Common myeloid progenitor, CD34-positive (primary cell): ENCODE results near the gene KRT7.

Source experiments
- CTCF ChIA-PET: fragments of 350-600 bp; sonication (Branson Sonifier 250); formaldehyde crosslinking; loops from one replicate; lab custom pipeline; 2021; ENCODE audit warnings: antibody characterized with exemption; lab: Charles Lee
- POLR2A ChIA-PET: fragments of 350-600 bp; sonication (Branson Sonifier 250); formaldehyde crosslinking; loops from one replicate; lab custom pipeline; 2021; ENCODE audit warnings: antibody characterized with exemption; lab: Charles Lee
- DNase-seq, 3 donors: peaks; one replicate each; pipeline versions ENCODE4 v3.0.0 to v3.0.0-alpha.2; 2013
- H3K27ac ChIP-seq, 2 experiments: 1 replicate in 1 of 2; 2 replicates in 1 of 2; pipeline ENCODE4 v1.7.0; 2013; ENCODE audit warnings: inconsistent platforms in 2 of 2, low read length in 2 of 2, mild to moderate bottlenecking in 2 of 2, low read depth in 1 of 2, moderate library complexity in 1 of 2; ENCODE audit not compliant: severe bottlenecking in 2 of 2, insufficient read depth in 1 of 2, poor library complexity in 1 of 2
- H3K27me3 ChIP-seq, 5 experiments: replicated peaks in 2 of 5; 1 replicate in 3 of 5; 2 replicates in 2 of 5; pipeline versions ENCODE4 v1.6.1 to v1.7.0; 2013; ENCODE audit warnings: low read length in 4 of 5, mild to moderate bottlenecking in 2 of 5, moderate library complexity in 2 of 5, inconsistent platforms in 1 of 5; ENCODE audit not compliant: insufficient read depth in 5 of 5, control insufficient read depth in 4 of 5
- H3K36me3 ChIP-seq, 4 experiments: 1 replicate in 2 of 4; 2 replicates in 2 of 4; pipeline versions ENCODE4 v1.6.1 to v1.7.0; 2013; ENCODE audit warnings: low read length in 3 of 4, control low read depth in 1 of 4, mild to moderate bottlenecking in 1 of 4; ENCODE audit not compliant: control insufficient read depth in 4 of 4, insufficient read depth in 4 of 4
- H3K4me1 ChIP-seq, 4 experiments: 1 replicate in 3 of 4; 2 replicates in 1 of 4; pipeline versions ENCODE4 v1.6.1 to v1.7.1; 2013; ENCODE audit warnings: low read length in 3 of 4, mild to moderate bottlenecking in 3 of 4, control low read depth in 1 of 4, inconsistent platforms in 1 of 4, moderate library complexity in 1 of 4; ENCODE audit not compliant: control insufficient read depth in 4 of 4, insufficient read depth in 4 of 4; ENCODE audit errors: control extremely low read depth in 1 of 4
- H3K4me3 ChIP-seq, 7 experiments: 1 replicate in 4 of 7; 2 replicates in 3 of 7; pipeline versions ENCODE4 v1.5.1 to v1.7.0; 2013; ENCODE audit warnings: mild to moderate bottlenecking in 7 of 7, low read length in 6 of 7, moderate library complexity in 6 of 7, inconsistent platforms in 2 of 7, low read depth in 2 of 7, control low read depth in 1 of 7; ENCODE audit not compliant: insufficient read depth in 4 of 7, control insufficient read depth in 1 of 7; ENCODE audit errors: extremely low read depth in 1 of 7
- H3K9me3 ChIP-seq, 5 experiments: 1 replicate in 4 of 5; 2 replicates in 1 of 5; pipeline versions ENCODE4 v1.6.1 to v1.7.1; 2013; ENCODE audit warnings: low read length in 4 of 5, mild to moderate bottlenecking in 2 of 5, inconsistent platforms in 1 of 5, low read depth in 1 of 5, moderate library complexity in 1 of 5; ENCODE audit not compliant: control insufficient read depth in 4 of 5, insufficient read depth in 2 of 5; ENCODE audit errors: control extremely low read depth in 1 of 5
- WGBS: methylation state at CpG from one replicate; pipeline ENCODE4 v1.1.5; 2013; ENCODE audit not compliant: insufficient coverage; 5-methylcytosine and 5-hydroxymethylcytosine counted together

The KRT7 gene

GRCh38 chr12:52247622-52248540, 14.8 kb downstream of the KRT7 start:
- no peak for DNase-seq
- H3K4me1 ChIP-seq = peaks cover 0 to 47% (median 29%) of the 10 kb centered on the region in 4 experiments
- 92% methylated on average over 6 of the region's 10 CpGs for WGBS
- H3K4me3 ChIP-seq = no peak overlapping the region
- H3K27ac ChIP-seq = no peak overlapping the region
- CTCF ChIA-PET = interaction anchor here (0.9 to 5.9 kb wide), 4 partner anchors 13 to 70 kb away, joined by 3 to 49 read pairs (median 4); no protein-coding TSS in a partner anchor
- peaks cover 0 to 31% (median 12%) of the 10 kb centered on the region in 5 experiments for H3K27me3 ChIP-seq
- H3K36me3 ChIP-seq = no peaks in the 10 kb centered on the region
- H3K9me3 ChIP-seq = no peaks in the 10 kb centered on the region
- POLR2A ChIA-PET = no interaction called here

GRCh38 chr12:52248541-52249461, 15.8 kb downstream of the KRT7 start:
- WGBS = 95% methylated on average over 7 of the region's 18 CpGs
- Histone ChIP-seq H3K27me3 (peaks cover 0 to 32% (median 9%) of the 10 kb centered on the region in 5 experiments), H3K4me1 (peaks cover 0 to 38% (median 23%) of the 10 kb centered on the region in 4 experiments), H3K27ac (no peak overlapping the region), H3K9me3 (no peaks in the 10 kb centered on the region), H3K4me3 (no peak overlapping the region), H3K36me3 (no peaks in the 10 kb centered on the region)
- ChIA-PET CTCF (interaction anchor here (0.9 to 5.9 kb wide), 4 partner anchors 12 to 69 kb away, joined by 3 to 49 read pairs (median 4); no protein-coding TSS in a partner anchor), POLR2A (no interaction called here)
- no peak for DNase-seq

- WGBS = 67% methylated on average over 2 of the region's 2 CpGs
- POLR2A ChIA-PET = no interaction called here
- CTCF ChIA-PET = interaction anchor here (0.9 to 5.9 kb wide), 4 partner anchors 25 to 36 kb away, joined by 3 to 49 read pairs (median 4); partner anchors contain the start of gene KRT86
- Histone ChIP-seq H3K27me3 (peaks cover 0 to 37% (median 12%) of the 10 kb centered on the region in 5 experiments), H3K4me1 (peaks cover 0 to 30% (median 16%) of the 10 kb centered on the region in 4 experiments), H3K4me3 (no peak overlapping the region), H3K9me3 (no peaks in the 10 kb centered on the region), H3K36me3 (no peaks in the 10 kb centered on the region), H3K27ac (no peak overlapping the region)
- DNase-seq = no peak
Observed at GRCh38 chr12:52249511-52250047, 16.5 kb downstream of the KRT7 start.

GRCh38 chr12:52250048-52250990, 17.3 kb downstream of the KRT7 start:
- DNase-seq = peak in 2 of 3 donors; percentile 30 to 37
- 30% methylated on average over 41 of the region's 52 CpGs for WGBS
- POLR2A ChIA-PET = no interaction called here
- Histone ChIP-seq H3K4me1 (peaks cover 0 to 24% (median 14%) of the 10 kb centered on the region in 4 experiments), H3K27ac (no peak overlapping the region), H3K4me3 (peak overlapping the region in 2 of 7 experiments; percentile 23 to 36), H3K36me3 (no peaks in the 10 kb centered on the region), H3K27me3 (peaks cover 0 to 44% (median 18%) of the 10 kb centered on the region in 5 experiments), H3K9me3 (no peaks in the 10 kb centered on the region)
- CTCF ChIA-PET = interaction anchor here (0.6 to 5.9 kb wide), 10 partner anchors 9 to 78 kb away, joined by 3 to 49 read pairs (median 6); partner anchors contain the start of gene KRT86

GRCh38 chr12:52251367-52252051, 18.5 kb downstream of the KRT7 start:
- POLR2A ChIA-PET = no interaction called here
- Histone ChIP-seq H3K9me3 (no peaks in the 10 kb centered on the region), H3K4me3 (peak overlapping the region in 1 of 7 experiments; percentile 27), H3K27me3 (peaks cover 0 to 56% (median 25%) of the 10 kb centered on the region in 5 experiments), H3K4me1 (peaks cover 0 to 24% (median 14%) of the 10 kb centered on the region in 4 experiments), H3K36me3 (no peaks in the 10 kb centered on the region), H3K27ac (no peak overlapping the region)
- CTCF ChIA-PET = interaction anchor here (0.9 to 5.9 kb wide), 13 partner anchors 9 to 77 kb away, joined by 3 to 49 read pairs (median 6); partner anchors contain the start of gene KRT86
- WGBS = 32% methylated on average over 7 of the region's 9 CpGs
- peak in 2 of 3 donors; percentile 73 to 74 for DNase-seq
